HepG2 (cell line): ENCODE measurements around the gene MC1R. TPM values are rescaled to one million over a fixed set of nuclear protein-coding genes. Genes with fewer than 3 reads are reported as not detected.

Experiments used
- CBX1 ChIP-seq: IDR thresholded peaks from one replicate; pipeline ENCODE4 v1.6.1; 2016; ENCODE audit warnings: antibody characterized with exemption, low read depth
- DR1 ChIP-seq: sonication (generic); formaldehyde crosslinking; IDR thresholded peaks from 2 replicates; pipeline ENCODE4 v1.8.0; 2021; ENCODE audit warnings: mild to moderate bottlenecking, missing genetic modification reagents, inconsistent platforms
- ETV5 ChIP-seq: IDR thresholded peaks from 2 replicates; pipeline ENCODE4 v1.6.1; 2018; ENCODE audit warnings: missing biosample characterization, missing genetic modification reagents, inconsistent platforms, borderline replicate concordance
- GABPB1 ChIP-seq: IDR thresholded peaks from 2 replicates; pipeline ENCODE4 v1.6.1; 2016; ENCODE audit warnings: mild to moderate bottlenecking, missing genetic modification reagents, moderate library complexity, missing compliant biosample characterization
- GATA4 ChIP-seq: sonication (generic); IDR thresholded peaks from 2 replicates; pipeline ENCODE4 v1.6.1; 2016; ENCODE audit warnings: antibody characterized with exemption, low read depth, borderline replicate concordance
- HIVEP1 ChIP-seq: sonication (generic); formaldehyde crosslinking; IDR thresholded peaks from 2 replicates; pipeline ENCODE4 v1.4.0; 2020; ENCODE audit warnings: mild to moderate bottlenecking, missing genetic modification reagents
- IKZF1 ChIP-seq: fragments of 450-650 bp; IDR thresholded peaks from 2 replicates; pipeline ENCODE4 v1.7.1; 2016
- IKZF4 ChIP-seq: sonication (generic); formaldehyde crosslinking; IDR thresholded peaks from 2 replicates; pipeline ENCODE4 v1.5.1; 2020; ENCODE audit warnings: borderline replicate concordance, mild to moderate bottlenecking, low read depth, missing genetic modification reagents; ENCODE audit errors: not compliant biosample characterization
- KLF16 ChIP-seq, 2 experiments: sonication (generic) in 1 of 2; formaldehyde crosslinking in 1 of 2; IDR thresholded peaks; 2 replicates each; pipeline versions ENCODE4 v1.6.1 to v1.8.0; 2016 to 2023; ENCODE audit warnings: missing genetic modification reagents in 2 of 2, missing compliant biosample characterization in 1 of 2
- MTF1 ChIP-seq: sonication (generic); formaldehyde crosslinking; IDR thresholded peaks from 2 replicates; pipeline ENCODE4 v1.5.0; 2020; ENCODE audit warnings: missing genetic modification reagents
- POLR2G ChIP-seq: fragments of 200-400 bp; formaldehyde crosslinking; IDR thresholded peaks from 2 replicates; pipeline ENCODE4 v1.6.1; 2018; ENCODE audit warnings: mild to moderate bottlenecking, low read depth, low read length, moderate library complexity
- PRMT3 ChIP-seq: sonication (generic); formaldehyde crosslinking; IDR thresholded peaks from 2 replicates; pipeline ENCODE4 v1.8.1; 2022; ENCODE audit warnings: low read depth, mild to moderate bottlenecking, moderate library complexity, missing genetic modification reagents, borderline replicate concordance
- SALL1 ChIP-seq: sonication (generic); formaldehyde crosslinking; IDR thresholded peaks from 2 replicates; pipeline ENCODE4 v1.8.0; 2022; ENCODE audit warnings: mild to moderate bottlenecking, missing genetic modification reagents
- SKI ChIP-seq: fragments of 450-650 bp; IDR thresholded peaks from one replicate; pipeline ENCODE4 v1.6.1; 2018; ENCODE audit warnings: mild to moderate bottlenecking; ENCODE audit not compliant: partially characterized antibody
- SRY ChIP-seq: sonication (generic); formaldehyde crosslinking; IDR thresholded peaks from 2 replicates; pipeline ENCODE4 v1.8.0; 2022; ENCODE audit warnings: mild to moderate bottlenecking, missing genetic modification reagents
- ZBTB38 ChIP-seq: sonication (generic); formaldehyde crosslinking; IDR thresholded peaks from 2 replicates; pipeline ENCODE4 v1.5.1; 2020; ENCODE audit warnings: mild to moderate bottlenecking, missing genetic modification reagents
- ZNF3 ChIP-seq: IDR thresholded peaks from 2 replicates; pipeline ENCODE4 v1.7.0; 2017; ENCODE audit warnings: inconsistent platforms
- ZNF672 ChIP-seq: sonication (generic); formaldehyde crosslinking; IDR thresholded peaks from 2 replicates; pipeline ENCODE4 v1.8.1; 2022; ENCODE audit warnings: missing genetic modification reagents
- ZNF678 ChIP-seq: sonication (generic); formaldehyde crosslinking; IDR thresholded peaks from 2 replicates; pipeline ENCODE4 v1.4.0; 2020; ENCODE audit warnings: mild to moderate bottlenecking, missing genetic modification reagents
- ZNF776 ChIP-seq: sonication (generic); formaldehyde crosslinking; IDR thresholded peaks from 2 replicates; pipeline ENCODE4 v1.4.0; 2020; ENCODE audit warnings: mild to moderate bottlenecking, missing genetic modification reagents
- ZNF816 ChIP-seq: sonication (generic); formaldehyde crosslinking; IDR thresholded peaks from 2 replicates; pipeline ENCODE4 v1.8.0; 2022; ENCODE audit warnings: missing genetic modification reagents, mild to moderate bottlenecking, borderline replicate concordance
- ZSCAN9 ChIP-seq: IDR thresholded peaks from 2 replicates; pipeline ENCODE4 v1.6.1; 2016; ENCODE audit warnings: borderline replicate concordance
- polyA plus RNA-seq, 8 experiments: library from polyadenylated mRNA; depleted of rRNA in 3 of 8; stranded (reverse) in 7 of 8; unstranded in 1 of 8; fragments of >200 nt; fragmentation: Illumina TruSeq in 4 of 8; extraction: Trizol in 4 of 8; gene quantifications; 2 replicates each; pipeline versions ENCODE4 v1.2.1 to v1.2.3, GENCODE V29; 2011 to 2016; ENCODE audit warnings: low read depth in 4 of 8, missing spikeins in 1 of 8, mixed read lengths in 1 of 8; ENCODE audit not compliant: insufficient read depth in 1 of 8
- total RNA-seq, 5 experiments: library from RNA; depleted of rRNA; stranded (reverse); fragments of >200 nt; fragmentation: Illumina TruSeq; extraction: Trizol; gene quantifications; 2 replicates each; pipeline ENCODE4 v1.2.3, GENCODE V29; 2016; ENCODE audit warnings: low read depth in 1 of 5
- TF ChIP-seq, protein P1 (sequence below): sonication (generic); formaldehyde crosslinking; IDR thresholded peaks from 2 replicates; pipeline ENCODE4 v1.8.1; 2023; ENCODE audit warnings: missing genetic modification reagents, inconsistent platforms, borderline replicate concordance
- TF ChIP-seq, protein P2 (sequence below): sonication (generic); formaldehyde crosslinking; IDR thresholded peaks from 2 replicates; pipeline ENCODE4 v1.9.0; 2022; ENCODE audit warnings: low read depth, missing genetic modification reagents
- TF ChIP-seq, protein P3 (sequence below): sonication (generic); formaldehyde crosslinking; IDR thresholded peaks from 2 replicates; pipeline ENCODE4 v1.4.0; 2020; ENCODE audit warnings: missing genetic modification reagents
- TF ChIP-seq, protein P4 (sequence below): IDR thresholded peaks from 2 replicates; pipeline ENCODE4 v1.6.1; 2016

Gene MC1R
- total and polyA plus RNA-seq, 2 of the 13 experiments (the other 11 are each of a cell fraction or from before 2014, with no cell fraction given), result 9.1 to 14.8 TPM

DNA sequence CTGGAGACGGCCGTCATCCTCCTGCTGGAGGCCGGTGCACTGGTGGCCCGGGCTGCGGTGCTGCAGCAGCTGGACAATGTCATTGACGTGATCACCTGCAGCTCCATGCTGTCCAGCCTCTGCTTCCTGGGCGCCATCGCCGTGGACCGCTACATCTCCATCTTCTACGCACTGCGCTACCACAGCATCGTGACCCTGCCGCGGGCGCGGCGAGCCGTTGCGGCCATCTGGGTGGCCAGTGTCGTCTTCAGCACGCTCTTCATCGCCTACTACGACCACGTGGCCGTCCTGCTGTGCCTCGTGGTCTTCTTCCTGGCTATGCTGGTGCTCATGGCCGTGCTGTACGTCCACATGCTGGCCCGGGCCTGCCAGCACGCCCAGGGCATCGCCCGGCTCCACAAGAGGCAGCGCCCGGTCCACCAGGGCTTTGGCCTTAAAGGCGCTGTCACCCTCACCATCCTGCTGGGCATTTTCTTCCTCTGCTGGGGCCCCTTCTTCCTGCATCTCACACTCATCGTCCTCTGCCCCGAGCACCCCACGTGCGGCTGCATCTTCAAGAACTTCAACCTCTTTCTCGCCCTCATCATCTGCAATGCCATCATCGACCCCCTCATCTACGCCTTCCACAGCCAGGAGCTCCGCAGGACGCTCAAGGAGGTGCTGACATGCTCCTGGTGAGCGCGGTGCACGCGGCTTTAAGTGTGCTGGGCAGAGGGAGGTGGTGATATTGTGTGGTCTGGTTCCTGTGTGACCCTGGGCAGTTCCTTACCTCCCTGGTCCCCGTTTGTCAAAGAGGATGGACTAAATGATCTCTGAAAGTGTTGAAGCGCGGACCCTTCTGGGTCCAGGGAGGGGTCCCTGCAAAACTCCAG is 1.1 kb downstream of the MC1R start (continued):
- TF ChIP-seq, protein P1, sequence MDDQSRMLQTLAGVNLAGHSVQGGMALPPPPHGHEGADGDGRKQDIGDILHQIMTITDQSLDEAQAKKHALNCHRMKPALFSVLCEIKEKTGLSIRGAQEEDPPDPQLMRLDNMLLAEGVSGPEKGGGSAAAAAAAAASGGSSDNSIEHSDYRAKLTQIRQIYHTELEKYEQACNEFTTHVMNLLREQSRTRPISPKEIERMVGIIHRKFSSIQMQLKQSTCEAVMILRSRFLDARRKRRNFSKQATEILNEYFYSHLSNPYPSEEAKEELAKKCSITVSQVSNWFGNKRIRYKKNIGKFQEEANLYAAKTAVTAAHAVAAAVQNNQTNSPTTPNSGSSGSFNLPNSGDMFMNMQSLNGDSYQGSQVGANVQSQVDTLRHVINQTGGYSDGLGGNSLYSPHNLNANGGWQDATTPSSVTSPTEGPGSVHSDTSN (CRISPR knock-in tag), result no peak
- TF ChIP-seq HIVEP1 (CRISPR knock-in tag) (no peak), CBX1 (no peak), ZNF776 (CRISPR knock-in tag) (no peak; the same call in 1 of the 2 replicates), ZBTB38 (CRISPR knock-in tag) (peak; percentile 86), ZSCAN9 (no peak), ZNF678 (CRISPR knock-in tag) (no peak), DR1 (CRISPR knock-in tag) (no peak), ZNF672 (no peak), IKZF4 (CRISPR knock-in tag) (no peak), ETV5 (CRISPR knock-in tag) (no peak), PRMT3 (CRISPR knock-in tag) (0 out of 2 replicates have a peak, but pooled peaks have one; percentile 40), IKZF1 (no peak), ZNF816 (CRISPR knock-in tag) (no peak), SRY (CRISPR knock-in tag) (0 out of 2 replicates have a peak, but pooled peaks have one; percentile 40), POLR2G (no peak), GATA4 (no peak), SKI (no peak), MTF1 (CRISPR knock-in tag) (no peak), SALL1 (CRISPR knock-in tag) (no peak), KLF16 (CRISPR knock-in tag; IDR thresholded peaks at IDR 0.05) (no peak), GABPB1 (peak; percentile 29; the same call in 1 of the 2 replicates), ZNF3 (CRISPR knock-in tag) (no peak)
- TF ChIP-seq, protein P2, sequence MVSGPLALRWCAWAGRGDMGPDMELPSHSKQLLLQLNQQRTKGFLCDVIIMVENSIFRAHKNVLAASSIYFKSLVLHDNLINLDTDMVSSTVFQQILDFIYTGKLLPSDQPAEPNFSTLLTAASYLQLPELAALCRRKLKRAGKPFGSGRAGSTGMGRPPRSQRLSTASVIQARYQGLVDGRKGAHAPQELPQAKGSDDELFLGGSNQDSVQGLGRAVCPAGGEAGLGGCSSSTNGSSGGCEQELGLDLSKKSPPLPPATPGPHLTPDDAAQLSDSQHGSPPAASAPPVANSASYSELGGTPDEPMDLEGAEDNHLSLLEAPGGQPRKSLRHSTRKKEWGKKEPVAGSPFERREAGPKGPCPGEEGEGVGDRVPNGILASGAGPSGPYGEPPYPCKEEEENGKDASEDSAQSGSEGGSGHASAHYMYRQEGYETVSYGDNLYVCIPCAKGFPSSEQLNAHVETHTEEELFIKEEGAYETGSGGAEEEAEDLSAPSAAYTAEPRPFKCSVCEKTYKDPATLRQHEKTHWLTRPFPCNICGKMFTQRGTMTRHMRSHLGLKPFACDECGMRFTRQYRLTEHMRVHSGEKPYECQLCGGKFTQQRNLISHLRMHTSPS, result no peak
- TF ChIP-seq, protein P3, sequence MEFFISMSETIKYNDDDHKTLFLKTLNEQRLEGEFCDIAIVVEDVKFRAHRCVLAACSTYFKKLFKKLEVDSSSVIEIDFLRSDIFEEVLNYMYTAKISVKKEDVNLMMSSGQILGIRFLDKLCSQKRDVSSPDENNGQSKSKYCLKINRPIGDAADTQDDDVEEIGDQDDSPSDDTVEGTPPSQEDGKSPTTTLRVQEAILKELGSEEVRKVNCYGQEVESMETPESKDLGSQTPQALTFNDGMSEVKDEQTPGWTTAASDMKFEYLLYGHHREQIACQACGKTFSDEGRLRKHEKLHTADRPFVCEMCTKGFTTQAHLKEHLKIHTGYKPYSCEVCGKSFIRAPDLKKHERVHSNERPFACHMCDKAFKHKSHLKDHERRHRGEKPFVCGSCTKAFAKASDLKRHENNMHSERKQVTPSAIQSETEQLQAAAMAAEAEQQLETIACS (CRISPR knock-in tag), result no peak
- TF ChIP-seq, protein P4, sequence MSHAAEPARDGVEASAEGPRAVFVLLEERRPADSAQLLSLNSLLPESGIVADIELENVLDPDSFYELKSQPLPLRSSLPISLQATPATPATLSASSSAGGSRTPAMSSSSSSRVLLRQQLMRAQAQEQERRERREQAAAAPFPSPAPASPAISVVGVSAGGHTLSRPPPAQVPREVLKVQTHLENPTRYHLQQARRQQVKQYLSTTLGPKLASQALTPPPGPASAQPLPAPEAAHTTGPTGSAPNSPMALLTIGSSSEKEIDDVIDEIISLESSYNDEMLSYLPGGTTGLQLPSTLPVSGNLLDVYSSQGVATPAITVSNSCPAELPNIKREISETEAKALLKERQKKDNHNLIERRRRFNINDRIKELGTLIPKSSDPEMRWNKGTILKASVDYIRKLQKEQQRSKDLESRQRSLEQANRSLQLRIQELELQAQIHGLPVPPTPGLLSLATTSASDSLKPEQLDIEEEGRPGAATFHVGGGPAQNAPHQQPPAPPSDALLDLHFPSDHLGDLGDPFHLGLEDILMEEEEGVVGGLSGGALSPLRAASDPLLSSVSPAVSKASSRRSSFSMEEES (CRISPR knock-in tag), result no peak
